GM21526 (cell line): Measurements from ENCODE around the gene MICAL1.
"Not testable (repeated sequence)": the region's sequence is repeated elsewhere in the genome, so short reads cannot be mapped to it uniquely, and the experiment has no call there.

Experiments
- ATAC-seq: cut with Tn5 transposase; IDR thresholded peaks from one replicate; pipeline ENCODE4 v1.9.1; 2021; ENCODE audit warnings: moderate library complexity; ENCODE audit not compliant: unreplicated experiment, low FRiP score

Gene MICAL1

GRCh38 chr6:109477184-109477583, 21.6 kb upstream of the MICAL1 start:
- ATAC-seq: no peak

GRCh38 chr6:109475625-109476024, 20.1 kb upstream of the MICAL1 start:
- ATAC-seq: no peak

GRCh38 chr6:109474995-109475394, 19.4 kb upstream of the MICAL1 start:
- no peak for ATAC-seq

GRCh38 chr6:109473120-109473519, 17.5 kb upstream of the MICAL1 start:
- ATAC-seq: no peak

GRCh38 chr6:109472132-109472995, 16.8 kb upstream of the MICAL1 start:
- no peak for ATAC-seq

- ATAC-seq: no peak
These were observed 15.7 kb upstream of the MICAL1 start for GRCh38 chr6:109471105-109471810.

- no peak for ATAC-seq
These were observed 14.1 kb upstream of the MICAL1 start for GRCh38 chr6:109469591-109470189.

GRCh38 chr6:109467696-109468095, 12.1 kb upstream of the MICAL1 start:
- ATAC-seq: no peak

GRCh38 chr6:109466212-109466923, 10.8 kb upstream of the MICAL1 start:
- no peak for ATAC-seq

- no peak for ATAC-seq
These were observed 10.2 kb upstream of the MICAL1 start for GRCh38 chr6:109465772-109466171.

- no peak for ATAC-seq
These were observed 6.4 kb upstream of the MICAL1 start for GRCh38 chr6:109461733-109462526.

GRCh38 chr6:109461205-109461604, 5.6 kb upstream of the MICAL1 start:
- not testable (repeated sequence) for ATAC-seq

GRCh38 chr6:109460161-109460829, 4.7 kb upstream of the MICAL1 start:
- ATAC-seq: no peak

- no peak for ATAC-seq
These were observed 3.4 kb upstream of the MICAL1 start for GRCh38 chr6:109458774-109459531.

- no peak for ATAC-seq
These were observed 2.0 kb upstream of the MICAL1 start for GRCh38 chr6:109457562-109457996.

- no peak for ATAC-seq
These were observed 1.4 kb upstream of the MICAL1 start for GRCh38 chr6:109456710-109457561.

- ATAC-seq: no peak
These were observed 575 bp upstream of the MICAL1 start for GRCh38 chr6:109456111-109456583.
